ENCODE results near the gene MRPL24. TPM values are rescaled to one million over a fixed set of nuclear protein-coding genes. Genes with fewer than 3 reads are reported as not detected.
A peak's percentile ranks its signal among the peaks of the same experiment; 100 is the strongest.

MRPL24 gene
- total and polyA plus RNA-seq, 2 of the 13 experiments (the other 11 are each of a cell fraction or from before 2014, with no cell fraction given) = 38.1 to 42.9 TPM

- TF ChIP-seq GATAD2A (CRISPR knock-in tag; IDR thresholded peaks at IDR 0.05) (0 out of 2 replicates have a peak, but pooled peaks have one; percentile 16), MXD4 (CRISPR knock-in tag; IDR thresholded peaks at IDR 0.05) (no peak), RFXAP (CRISPR knock-in tag; IDR thresholded peaks at IDR 0.05; ENCODE audit: borderline replicate concordance) (no peak), IKZF5 (CRISPR knock-in tag; IDR thresholded peaks at IDR 0.05) (no peak), CHD2 (IDR thresholded peaks at IDR 0.05; ENCODE audit: low read depth, low read length) (no peak), REPIN1 (CRISPR knock-in tag; IDR thresholded peaks at IDR 0.05; ENCODE audit: borderline replicate concordance, low read depth) (no peak), SMAD1 (CRISPR knock-in tag; IDR thresholded peaks at IDR 0.05; ENCODE audit: borderline replicate concordance, low read depth) (no peak), ZFP91 (CRISPR knock-in tag; IDR thresholded peaks at IDR 0.05; ENCODE audit: borderline replicate concordance) (peak; percentile 44; the same call in 1 of the 2 replicates), SALL2 (CRISPR knock-in tag; IDR thresholded peaks at IDR 0.05) (no peak), HES4 (CRISPR knock-in tag; IDR thresholded peaks at IDR 0.05; ENCODE audit: borderline replicate concordance) (no peak), KAT8 (CRISPR knock-in tag; IDR thresholded peaks at IDR 0.05) (peak; percentile 60; the same call in 1 of the 2 replicates), RBM39 (IDR thresholded peaks at IDR 0.05; ENCODE audit: low read depth, low read length, poor library complexity, severe bottlenecking) (no peak), REST (IDR thresholded peaks at IDR 0.05; ENCODE audit: borderline replicate concordance in 1 of 2, low read depth in 1 of 2, low read length in 2 of 2) (no peak)
- TF ChIP-seq, protein P1, sequence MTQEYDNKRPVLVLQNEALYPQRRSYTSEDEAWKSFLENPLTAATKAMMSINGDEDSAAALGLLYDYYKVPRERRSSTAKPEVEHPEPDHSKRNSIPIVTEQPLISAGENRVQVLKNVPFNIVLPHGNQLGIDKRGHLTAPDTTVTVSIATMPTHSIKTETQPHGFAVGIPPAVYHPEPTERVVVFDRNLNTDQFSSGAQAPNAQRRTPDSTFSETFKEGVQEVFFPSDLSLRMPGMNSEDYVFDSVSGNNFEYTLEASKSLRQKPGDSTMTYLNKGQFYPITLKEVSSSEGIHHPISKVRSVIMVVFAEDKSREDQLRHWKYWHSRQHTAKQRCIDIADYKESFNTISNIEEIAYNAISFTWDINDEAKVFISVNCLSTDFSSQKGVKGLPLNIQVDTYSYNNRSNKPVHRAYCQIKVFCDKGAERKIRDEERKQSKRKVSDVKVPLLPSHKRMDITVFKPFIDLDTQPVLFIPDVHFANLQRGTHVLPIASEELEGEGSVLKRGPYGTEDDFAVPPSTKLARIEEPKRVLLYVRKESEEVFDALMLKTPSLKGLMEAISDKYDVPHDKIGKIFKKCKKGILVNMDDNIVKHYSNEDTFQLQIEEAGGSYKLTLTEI (CRISPR knock-in tag; conservative IDR thresholded peaks at IDR 0.05) = no peak
These were observed 8.0 kb upstream of the MRPL24 start (continued) for GRCh38 chr1:156748670-156749418.

All from HepG2 (cell line).